VCaP (cell line): Measurements from ENCODE around the gene OCLN.
A peak's percentile ranks its signal among the peaks of the same experiment; 100 is the strongest.
"Not testable (repeated sequence)": the region's sequence is repeated elsewhere in the genome, so short reads cannot be mapped to it uniquely, and the experiment has no call there.

Experiments
- H3K27ac ChIP-seq: fragments of 450-650 bp; 2 replicates; pipeline ENCODE4 v1.5.1; 2017
- TF ChIP-seq, protein P1 (sequence below): fragments of 450-650 bp; conservative IDR thresholded peaks from 2 replicates; pipeline ENCODE4 v1.5.1; 2017; ENCODE audit warnings: mild to moderate bottlenecking, moderate library complexity

OCLN gene

DNA sequence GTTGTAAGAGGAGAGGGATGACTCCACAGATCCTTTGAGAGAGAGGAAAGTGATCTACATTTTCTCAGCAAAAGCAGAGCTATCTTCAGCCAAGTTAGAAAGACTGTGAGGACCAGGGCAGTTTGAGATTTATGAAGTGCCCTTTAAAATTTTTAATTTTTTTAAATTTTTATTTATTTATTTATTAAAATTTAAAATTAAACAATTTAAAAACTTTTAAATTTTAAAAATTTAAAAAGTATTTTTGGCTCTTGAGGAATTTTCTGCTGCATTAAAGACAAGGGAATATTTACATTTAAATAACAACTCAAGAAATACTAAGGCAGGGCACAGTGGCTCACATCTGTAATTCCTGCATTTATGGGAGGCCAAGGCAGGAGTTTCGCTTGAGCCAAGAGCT is 30.4 kb upstream of the OCLN start:
- TF ChIP-seq, protein P1, sequence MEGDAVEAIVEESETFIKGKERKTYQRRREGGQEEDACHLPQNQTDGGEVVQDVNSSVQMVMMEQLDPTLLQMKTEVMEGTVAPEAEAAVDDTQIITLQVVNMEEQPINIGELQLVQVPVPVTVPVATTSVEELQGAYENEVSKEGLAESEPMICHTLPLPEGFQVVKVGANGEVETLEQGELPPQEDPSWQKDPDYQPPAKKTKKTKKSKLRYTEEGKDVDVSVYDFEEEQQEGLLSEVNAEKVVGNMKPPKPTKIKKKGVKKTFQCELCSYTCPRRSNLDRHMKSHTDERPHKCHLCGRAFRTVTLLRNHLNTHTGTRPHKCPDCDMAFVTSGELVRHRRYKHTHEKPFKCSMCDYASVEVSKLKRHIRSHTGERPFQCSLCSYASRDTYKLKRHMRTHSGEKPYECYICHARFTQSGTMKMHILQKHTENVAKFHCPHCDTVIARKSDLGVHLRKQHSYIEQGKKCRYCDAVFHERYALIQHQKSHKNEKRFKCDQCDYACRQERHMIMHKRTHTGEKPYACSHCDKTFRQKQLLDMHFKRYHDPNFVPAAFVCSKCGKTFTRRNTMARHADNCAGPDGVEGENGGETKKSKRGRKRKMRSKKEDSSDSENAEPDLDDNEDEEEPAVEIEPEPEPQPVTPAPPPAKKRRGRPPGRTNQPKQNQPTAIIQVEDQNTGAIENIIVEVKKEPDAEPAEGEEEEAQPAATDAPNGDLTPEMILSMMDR = no peak
- no peak overlapping the region for H3K27ac ChIP-seq

DNA sequence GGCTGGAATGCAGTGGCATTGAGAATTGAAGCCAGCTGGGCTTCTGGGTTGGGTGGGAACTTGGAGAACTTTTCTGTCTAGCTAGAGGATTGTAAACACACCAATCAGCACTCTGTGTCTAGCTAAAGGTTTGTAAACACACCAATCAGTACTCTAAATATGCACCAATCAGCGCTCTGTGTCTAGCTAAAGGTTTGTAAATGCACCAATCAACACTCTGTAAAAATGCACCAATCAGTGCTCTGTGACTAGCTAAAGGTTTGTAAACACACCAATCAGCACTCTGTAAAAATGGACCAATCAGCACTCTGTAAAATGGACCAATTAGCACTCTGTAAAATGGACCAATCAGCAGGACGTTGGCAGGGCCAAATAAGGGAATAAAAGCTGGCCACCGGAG is 26.2 kb upstream of the OCLN start:
- H3K27ac ChIP-seq = not testable (repeated sequence)

DNA sequence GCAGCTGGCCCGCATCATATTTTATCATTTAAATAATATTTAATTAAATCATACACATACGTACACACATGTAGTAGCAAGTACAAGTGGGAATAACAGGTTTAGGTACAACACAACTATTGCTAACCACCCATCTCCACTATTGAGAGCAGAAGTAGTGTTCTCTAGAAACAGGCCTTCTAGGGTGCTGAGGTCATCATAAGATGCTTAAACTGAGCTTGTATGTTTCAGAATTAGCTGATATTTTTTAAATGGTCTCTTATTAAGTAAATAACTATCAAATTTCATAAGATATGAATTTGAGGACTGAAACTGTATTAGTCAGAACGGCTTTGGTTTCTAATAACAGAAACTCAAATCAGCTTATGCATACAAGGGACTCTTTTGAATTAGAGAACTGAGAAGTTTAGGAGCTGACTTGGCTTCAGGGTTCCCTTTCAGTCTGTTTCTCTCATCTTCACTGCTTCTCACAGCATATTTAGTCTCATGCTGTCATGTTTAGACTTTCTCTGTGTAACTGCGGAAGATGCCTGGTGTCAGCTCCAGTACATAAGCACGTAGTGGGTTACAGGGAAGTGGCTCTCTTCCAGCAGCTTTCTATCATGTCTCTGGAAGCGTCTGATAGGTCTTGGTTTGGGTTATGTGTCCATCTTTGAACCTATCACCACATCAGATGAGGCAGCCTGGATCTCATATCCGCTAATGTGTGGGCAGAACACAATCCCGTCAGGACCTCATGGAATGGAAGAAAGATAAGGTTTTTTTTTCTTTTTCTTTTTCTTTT is 25.0 kb upstream of the OCLN start:
- no peak overlapping the region for H3K27ac ChIP-seq
- TF ChIP-seq, protein P1 = no peak

DNA sequence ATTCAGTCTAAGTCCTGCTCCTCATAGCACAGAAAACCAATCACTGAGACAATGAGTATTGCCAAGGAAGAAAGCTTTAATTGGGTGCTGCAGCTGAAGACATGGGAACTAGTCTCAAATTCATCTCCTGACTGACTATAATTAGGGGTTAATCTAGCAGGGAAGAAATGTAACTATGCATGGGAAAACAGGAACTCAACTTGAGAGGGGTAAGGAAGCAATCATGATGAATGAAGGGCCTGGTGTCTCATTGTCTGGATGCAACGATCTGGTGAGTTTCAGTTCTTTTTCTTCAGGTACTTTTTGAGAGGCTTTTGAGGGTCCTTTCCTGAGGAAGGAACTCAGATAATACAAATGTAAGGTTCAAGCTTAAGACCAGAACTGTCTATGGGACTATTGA is 24.0 kb upstream of the OCLN start:
- TF ChIP-seq, protein P1 = no peak
- H3K27ac ChIP-seq = no peak overlapping the region

DNA sequence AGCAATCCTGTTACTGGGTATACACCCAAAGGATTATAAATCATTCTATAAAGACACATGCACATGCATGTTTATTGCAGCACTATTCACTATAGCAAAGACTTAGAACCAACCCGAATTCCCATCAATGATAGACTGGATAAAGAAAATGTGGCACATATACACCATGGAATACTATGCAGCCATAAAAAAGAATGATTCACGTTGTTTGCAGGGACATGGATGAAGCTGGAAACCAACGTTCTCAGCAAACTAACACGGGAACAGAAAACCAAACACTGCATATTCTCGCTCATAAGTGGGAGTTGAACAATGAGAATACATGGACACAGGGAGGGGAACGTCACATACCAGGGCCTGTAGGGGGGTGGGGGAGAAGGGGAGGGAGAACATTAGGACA is 21.1 kb upstream of the OCLN start:
- not testable (repeated sequence) for H3K27ac ChIP-seq

DNA sequence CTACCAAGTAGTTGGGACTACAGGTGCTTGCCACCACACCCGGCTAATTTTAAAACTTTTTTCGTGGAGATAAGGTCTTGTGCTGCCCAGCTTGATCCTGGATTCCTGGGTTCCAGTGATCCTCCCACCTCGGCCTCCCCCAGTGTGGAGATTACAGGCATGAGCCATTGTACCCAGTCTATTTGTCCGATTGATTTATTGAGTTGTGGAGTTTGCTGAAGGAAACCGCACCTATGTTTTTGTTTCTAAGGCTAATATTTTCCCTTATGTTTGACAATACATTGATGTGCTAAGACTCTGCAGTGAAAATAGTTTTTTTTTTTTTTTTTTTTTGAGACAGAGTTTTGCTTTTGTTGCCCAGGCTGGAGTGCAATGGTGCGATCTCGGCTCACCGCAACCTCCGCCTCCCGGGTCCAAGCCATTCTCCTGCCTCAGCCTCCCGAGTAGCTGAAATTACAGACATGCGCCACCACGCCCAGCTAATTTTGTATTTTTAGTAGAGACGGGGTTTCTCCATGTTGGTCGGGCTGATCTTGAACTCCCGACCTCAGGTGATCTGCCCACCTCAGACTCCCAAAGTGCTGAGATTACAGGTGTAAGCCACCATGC is 20.0 kb upstream of the OCLN start:
- H3K27ac ChIP-seq = not testable (repeated sequence)

DNA sequence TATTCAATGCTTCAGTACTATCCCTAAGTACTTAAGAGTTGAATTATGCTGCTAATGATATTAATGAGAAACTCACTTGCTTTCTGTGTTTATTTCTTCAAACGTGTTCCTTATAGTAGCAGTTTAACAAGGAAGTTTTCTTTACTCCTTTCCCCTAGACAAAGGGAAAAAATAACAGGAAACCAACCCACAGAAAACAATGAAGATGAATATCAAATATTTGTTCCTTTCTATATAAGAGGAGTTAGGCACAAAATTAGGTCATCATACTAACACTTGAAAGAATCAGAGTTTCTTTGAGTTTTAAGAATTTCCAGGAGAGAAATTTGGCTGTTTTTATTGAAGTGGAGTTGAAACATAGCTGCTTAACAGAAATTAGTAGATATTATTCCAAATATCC is 15.4 kb upstream of the OCLN start:
- peak overlapping the region; percentile 59 for H3K27ac ChIP-seq
- TF ChIP-seq, protein P1 = no peak

DNA sequence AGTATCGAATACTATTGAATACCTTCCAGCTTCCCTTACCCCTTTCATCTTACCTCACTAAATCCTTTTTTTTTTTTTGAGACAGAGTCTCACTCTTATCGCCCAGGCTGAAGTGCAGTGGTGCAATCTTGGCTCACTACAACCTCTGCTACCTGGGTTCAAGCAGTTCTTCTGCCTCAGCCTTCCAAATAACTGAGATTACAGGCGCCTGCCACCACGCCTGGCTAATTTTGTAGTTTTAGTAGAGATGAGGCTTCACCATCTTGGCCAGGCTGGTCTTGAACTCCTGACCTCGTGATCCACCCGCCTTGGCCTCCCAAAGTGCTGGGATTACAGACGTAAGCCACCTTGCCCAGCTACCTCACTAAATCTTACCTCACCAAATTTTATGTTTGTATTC is 14.3 kb upstream of the OCLN start:
- peak overlapping the region; percentile 59 for H3K27ac ChIP-seq

DNA sequence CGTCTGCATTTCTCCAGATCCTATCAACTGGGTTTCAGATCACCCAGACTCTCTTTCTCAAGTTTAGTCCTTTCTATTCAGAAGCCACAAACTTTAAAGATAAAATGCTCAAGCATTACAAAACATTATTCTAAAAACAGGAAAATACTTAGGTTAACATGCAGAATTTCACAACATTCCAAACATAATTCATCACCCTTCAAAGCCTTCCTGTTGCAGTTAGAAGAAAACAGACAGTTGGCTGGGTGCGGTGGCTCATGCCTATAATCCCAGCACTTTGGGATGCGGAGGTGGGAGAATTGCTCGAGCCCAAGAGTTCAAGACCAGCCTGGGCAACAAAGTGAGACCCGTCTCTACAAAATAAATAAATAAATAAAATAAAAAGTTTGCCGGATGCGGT is 7.7 kb upstream of the OCLN start:
- H3K27ac ChIP-seq = no peak overlapping the region
- TF ChIP-seq, protein P1 = no peak

DNA sequence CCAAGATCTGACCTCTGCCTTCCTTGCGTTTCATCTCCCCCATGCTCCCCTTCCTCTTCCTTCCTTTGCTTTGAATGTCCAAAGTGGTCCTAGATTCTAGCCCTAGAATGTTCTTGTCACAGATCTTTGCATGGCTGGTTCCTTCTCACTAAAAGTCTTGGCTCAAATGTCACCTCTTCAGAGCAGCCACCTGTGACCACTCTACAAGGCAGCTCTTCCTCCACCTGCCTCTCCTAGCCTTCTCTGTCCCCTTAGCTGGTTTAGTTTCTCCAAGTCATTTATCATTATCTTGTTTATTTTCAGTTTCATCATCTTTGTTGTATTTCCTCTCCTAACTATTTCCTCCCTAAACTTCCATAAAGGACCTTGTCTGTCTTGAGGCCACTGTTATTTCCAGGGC is 7.1 kb upstream of the OCLN start:
- H3K27ac ChIP-seq = no peak overlapping the region
- TF ChIP-seq, protein P1 = no peak
